B cell (primary cell): ENCODE measurements around the gene SAMD1. TPM values are rescaled to one million over a fixed set of nuclear protein-coding genes. Genes with fewer than 3 reads are reported as not detected.

Source experiments
- ATAC-seq: fragments of 200-7000 bp; cut with Tn5 transposase; one replicate; pipeline ENCODE4 v1.10.0; 2021; ENCODE audit warnings: low read depth, mild to moderate bottlenecking, moderate number of reproducible peaks, moderate library complexity
- CTCF ChIA-PET: fragments of 350-600 bp; sonication (Branson Sonifier 250); formaldehyde crosslinking; loops from one replicate; lab custom pipeline; 2021; ENCODE audit warnings: antibody characterized with exemption, inconsistent platforms; lab: Charles Lee
- POLR2A ChIA-PET: fragments of 350-600 bp; sonication (Branson Sonifier 250); formaldehyde crosslinking; loops from one replicate; lab custom pipeline; 2021; ENCODE audit warnings: antibody characterized with exemption; lab: Charles Lee
- DNase-seq: peaks from one replicate; pipeline ENCODE4 v3.0.0; 2013
- H2AFZ ChIP-seq: 2 replicates; pipeline ENCODE4 v1.6.1; 2012; ENCODE audit warnings: mild to moderate bottlenecking, low read depth, low read length; ENCODE audit not compliant: insufficient read depth, poor library complexity, severe bottlenecking
- H3K27ac ChIP-seq, 2 donors: 1 replicate in 1 of 2; 2 replicates in 1 of 2; pipeline ENCODE4 v1.5.1; 2012 to 2013; ENCODE audit warnings: low read length in 2 of 2, mild to moderate bottlenecking in 2 of 2, moderate library complexity in 1 of 2
- H3K27me3 ChIP-seq, 4 experiments: fragments of 200-600 bp in 1 of 4; sonication (generic) in 1 of 4; replicated peaks in 1 of 4; 1 replicate in 2 of 4; 2 replicates in 2 of 4; pipeline versions ENCODE4 v1.6.1 to v1.7.0; 2013 to 2016; ENCODE audit warnings: low read length in 3 of 4, mild to moderate bottlenecking in 2 of 4, mixed read lengths in 1 of 4, moderate library complexity in 1 of 4; ENCODE audit not compliant: insufficient read depth in 4 of 4, control insufficient read depth in 3 of 4; ENCODE audit errors: control extremely low read depth in 1 of 4
- H3K36me3 ChIP-seq, 2 experiments: replicated peaks in 1 of 2; 1 replicate in 1 of 2; 2 replicates in 1 of 2; pipeline versions ENCODE4 v1.6.1 to v1.7.1; 2013; ENCODE audit warnings: low read length in 1 of 2; ENCODE audit not compliant: insufficient read depth in 2 of 2, control insufficient read depth in 1 of 2; ENCODE audit errors: control extremely low read depth in 1 of 2, extremely low read depth in 1 of 2
- H3K4me1 ChIP-seq, 2 donors: fragments of 200-600 bp in 1 of 2; sonication (generic) in 1 of 2; 1 replicate in 1 of 2; 2 replicates in 1 of 2; pipeline versions ENCODE4 v1.5.1 to v1.6.1; 2013 to 2017; ENCODE audit warnings: low read length in 2 of 2; ENCODE audit not compliant: control insufficient read depth in 2 of 2, insufficient read depth in 2 of 2
- H3K4me2 ChIP-seq: replicated peaks from 2 replicates; pipeline ENCODE3; 2012; ENCODE audit warnings: mild to moderate bottlenecking, low read depth, low read length; ENCODE audit not compliant: poor library complexity, severe bottlenecking
- H3K4me3 ChIP-seq, 5 experiments: fragments of 200-600 bp in 1 of 5; sonication (generic) in 1 of 5; 1 replicate in 3 of 5; 2 replicates in 2 of 5; pipeline versions ENCODE4 v1.5.1 to v1.7.0; 2011 to 2016; ENCODE audit warnings: low read length in 4 of 5, mild to moderate bottlenecking in 4 of 5, low read depth in 2 of 5, control low read depth in 1 of 5, moderate library complexity in 1 of 5; ENCODE audit not compliant: insufficient read depth in 1 of 5; ENCODE audit errors: control extremely low read depth in 1 of 5, extremely low read depth in 1 of 5
- H3K79me2 ChIP-seq: fragments of 200-600 bp; sonication (generic); one replicate; pipeline ENCODE4 v1.6.0; 2016; ENCODE audit warnings: low read length; ENCODE audit not compliant: control insufficient read depth, insufficient read depth
- H3K9ac ChIP-seq: fragments of 200-600 bp; sonication (generic); 2 replicates; pipeline ENCODE4 v1.6.1; 2017; ENCODE audit warnings: mild to moderate bottlenecking, low read length, moderate library complexity
- H3K9me3 ChIP-seq, 3 donors: one replicate each; pipeline versions ENCODE4 v1.6.1 to v1.7.1; 2013; ENCODE audit warnings: low read length in 2 of 3; ENCODE audit not compliant: control insufficient read depth in 2 of 3, insufficient read depth in 1 of 3; ENCODE audit errors: control extremely low read depth in 1 of 3
- H4K20me1 ChIP-seq: 2 replicates; pipeline ENCODE4 v1.6.0; 2012; ENCODE audit warnings: mild to moderate bottlenecking, low read length; ENCODE audit not compliant: insufficient read depth, control insufficient read depth, poor library complexity, severe bottlenecking
- H3K27ac Mint-ChIP-seq: one replicate; pipeline ENCODE4 v1.8.0; 2021; ENCODE audit warnings: mixed read lengths
- H3K27me3 Mint-ChIP-seq: one replicate; pipeline ENCODE4 v1.8.0; 2021; ENCODE audit warnings: mixed read lengths
- H3K4me1 Mint-ChIP-seq: one replicate; pipeline ENCODE4 v1.8.0; 2021; ENCODE audit warnings: mixed read lengths
- H3K4me3 Mint-ChIP-seq: one replicate; pipeline ENCODE4 v1.8.0; 2021; ENCODE audit warnings: mixed read lengths
- H3K9me3 Mint-ChIP-seq: one replicate; pipeline ENCODE4 v1.8.0; 2022; ENCODE audit warnings: mixed read lengths; ENCODE audit not compliant: insufficient read depth
- CTCF ChIP-seq: fragments of 200-600 bp; IDR thresholded peaks from one replicate; pipeline ENCODE4 v1.8.0; 2022; ENCODE audit warnings: antibody characterized with exemption, mild to moderate bottlenecking
- EZH2 ChIP-seq: IDR thresholded peaks from 2 replicates; pipeline ENCODE4 v1.6.1; 2012; ENCODE audit warnings: borderline replicate concordance, low read depth, mild to moderate bottlenecking, moderate library complexity, low read length; ENCODE audit not compliant: insufficient read depth, poor library complexity, severe bottlenecking
- WGBS: methylation state at CpG from one replicate; pipeline ENCODE4 v1.1.5; 2013; ENCODE audit warnings: missing lambda C conversion rate; ENCODE audit not compliant: insufficient coverage; 5-methylcytosine and 5-hydroxymethylcytosine counted together
- intact Hi-C: fragments of 100-400 bp; cut with micrococcal nuclease; formaldehyde crosslinking; loops from one replicate; pipeline ENCODE4 v1.10.0; 2022
- polyA plus RNA-seq: library from polyadenylated mRNA; depleted of rRNA; stranded (reverse); fragments of >200 nt; gene quantifications from 2 replicates; pipeline ENCODE4 v1.2.3, GENCODE V29; 2012
- total RNA-seq, 2 donors: library from RNA; stranded (reverse); fragments of 120-200 nt in 1 of 2; gene quantifications; 1 replicate in 1 of 2; 2 replicates in 1 of 2; pipeline versions ENCODE4 v1.2.3 to v1.2.4, GENCODE V29; 2013 to 2022

Gene SAMD1
- total and polyA plus RNA-seq, 2 donors (not counting 1 experiment from before 2014, with no cell fraction given), result 17.4 to 39.2 TPM

DNA sequence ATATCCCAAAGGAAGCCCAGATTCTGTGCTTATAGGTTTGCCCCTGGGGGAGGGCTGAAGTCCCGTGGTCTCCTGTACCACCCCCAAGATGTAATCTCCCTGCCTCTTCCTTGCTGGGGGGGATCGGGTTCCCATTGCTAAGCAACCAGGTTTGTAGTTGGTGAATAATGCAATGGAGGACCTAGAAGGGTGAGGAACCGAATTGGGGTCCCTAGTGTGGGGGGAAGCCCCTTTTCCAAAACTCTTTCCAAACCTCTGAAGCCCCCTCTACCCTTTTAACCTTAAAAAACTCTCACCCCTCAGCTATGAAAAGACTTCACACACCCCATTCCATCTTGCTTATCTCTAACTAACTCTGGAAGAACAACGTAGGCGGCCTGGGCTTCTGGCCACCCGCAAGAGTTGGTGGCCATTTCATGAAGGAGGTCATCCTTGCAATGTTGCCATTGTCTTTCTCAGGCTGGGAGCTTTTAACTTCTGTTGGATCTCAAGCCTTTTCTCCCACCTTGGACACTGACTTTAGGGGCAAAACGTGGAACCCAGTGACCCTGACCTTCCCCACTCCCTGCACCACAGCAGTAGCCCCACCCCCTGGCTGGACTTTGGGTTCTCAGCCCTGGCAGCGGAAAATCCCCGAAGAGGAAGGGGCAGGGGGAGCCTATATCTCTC, 29.3 kb downstream of the SAMD1 start:
- no peak overlapping the region for H2AFZ ChIP-seq
- TF ChIP-seq EZH2 (no peak), CTCF (no peak)
- no peaks in the 10 kb centered on the region for H4K20me1 ChIP-seq
- H3K9ac ChIP-seq, result no peak overlapping the region
- no peaks in the 10 kb centered on the region for H3K36me3 ChIP-seq
- no peak overlapping the region for H3K4me3 Mint-ChIP-seq
- peaks cover 0 to 53% (median 28%) of the 10 kb centered on the region in 4 experiments for H3K27me3 ChIP-seq
- peaks cover 0 to 11% (median 0%) of the 10 kb centered on the region in 3 donors for H3K9me3 ChIP-seq
- no peak overlapping the region for H3K4me2 ChIP-seq
- no CpG with 5 or more reads among the region's 9 CpGs for WGBS
- H3K4me3 ChIP-seq, result no peak overlapping the region
- H3K79me2 ChIP-seq, result no peaks in the 10 kb centered on the region
- H3K4me1 Mint-ChIP-seq, result peaks cover 18% of the 10 kb centered on the region
- no peak overlapping the region for H3K27ac ChIP-seq
- peaks cover 39% of the 10 kb centered on the region for H3K27me3 Mint-ChIP-seq
- intact Hi-C loops, result no loop called here
- POLR2A ChIA-PET, result interaction anchor here (0.6 kb wide), 1 partner anchor 9 kb away, joined by 3 read pairs; no protein-coding TSS in a partner anchor
- H3K27ac Mint-ChIP-seq, result no peak overlapping the region
- peaks cover 18 to 22% of the 10 kb centered on the region in 2 donors for H3K4me1 ChIP-seq
- no peak for DNase-seq
- CTCF ChIA-PET, result interaction anchor here (0.7 to 3.4 kb wide), 7 partner anchors 11 to 287 kb away, joined by 3 to 43 read pairs (median 4); partner anchors contain the start of gene MISP3
- no peaks in the 10 kb centered on the region for H3K9me3 Mint-ChIP-seq
- no peak for ATAC-seq

DNA sequence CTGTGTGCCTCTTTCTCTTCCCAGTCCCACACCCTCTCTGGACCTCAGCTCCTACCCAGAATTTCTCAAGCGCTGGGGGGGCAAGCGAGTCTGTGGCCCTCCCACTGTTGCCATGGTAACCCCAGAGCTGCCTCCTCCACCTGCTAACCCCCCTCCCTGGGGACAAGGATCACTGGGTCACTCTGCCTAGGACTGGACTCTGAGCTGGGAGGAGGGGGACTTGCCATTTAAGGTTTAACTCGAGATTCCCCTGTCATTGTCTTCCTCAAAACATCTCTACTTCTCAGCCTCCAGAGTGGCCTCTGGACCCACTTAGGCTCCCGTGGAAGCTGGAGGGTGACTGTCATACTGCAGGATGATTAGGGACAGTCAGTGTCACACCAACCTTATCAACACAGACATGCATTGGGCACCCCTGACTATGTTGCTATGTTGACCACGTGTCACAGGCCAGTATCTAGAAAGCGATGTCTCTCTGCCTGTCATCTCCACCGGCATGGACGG, 30.8 kb downstream of the SAMD1 start:
- Histone ChIP-seq H3K4me3 (no peak overlapping the region), H2AFZ (no peak overlapping the region), H3K79me2 (no peaks in the 10 kb centered on the region), H3K4me1 (peaks cover 18 to 22% of the 10 kb centered on the region in 2 donors), H3K27me3 (peaks cover 0 to 54% (median 28%) of the 10 kb centered on the region in 4 experiments), H3K36me3 (no peaks in the 10 kb centered on the region), H3K27ac (no peak overlapping the region), H3K9ac (no peak overlapping the region), H3K4me2 (no peak overlapping the region), H3K9me3 (peaks cover 0 to 11% (median 0%) of the 10 kb centered on the region in 3 donors), H4K20me1 (no peaks in the 10 kb centered on the region)
- peaks cover 18% of the 10 kb centered on the region for H3K4me1 Mint-ChIP-seq
- no peak overlapping the region for H3K4me3 Mint-ChIP-seq
- no peak for ATAC-seq
- no peak for TF ChIP-seq CTCF
- no peak for TF ChIP-seq EZH2
- H3K9me3 Mint-ChIP-seq, result no peaks in the 10 kb centered on the region
- intact Hi-C loops, result loop anchor here (2.0 kb wide), 1 partner anchor 13 kb away; the partner anchor contains the start of gene MISP3
- CTCF ChIA-PET, result interaction anchor here (0.8 to 3.4 kb wide), 21 partner anchors 9 to 289 kb away, joined by 3 to 43 read pairs (median 4); partner anchors contain the start of genes BRME1, CC2D1A, MISP3 and NANOS3
- WGBS, result 71% methylated on average over 5 of the region's 8 CpGs
- POLR2A ChIA-PET, result interaction anchor here (0.6 kb wide), 1 partner anchor 88 kb away, joined by 5 read pairs; no protein-coding TSS in a partner anchor
- no peak for DNase-seq
- no peak overlapping the region for H3K27ac Mint-ChIP-seq
- peaks cover 37% of the 10 kb centered on the region for H3K27me3 Mint-ChIP-seq
